T1000 (cell line): ENCODE data around the gene KCNJ5.

Experiments used
- DNase-seq: peaks from one replicate; lab custom pipeline; 2025; ENCODE audit warnings: mixed read lengths; lab: John Stamatoyannopoulos, UW

KCNJ5 gene

DNA sequence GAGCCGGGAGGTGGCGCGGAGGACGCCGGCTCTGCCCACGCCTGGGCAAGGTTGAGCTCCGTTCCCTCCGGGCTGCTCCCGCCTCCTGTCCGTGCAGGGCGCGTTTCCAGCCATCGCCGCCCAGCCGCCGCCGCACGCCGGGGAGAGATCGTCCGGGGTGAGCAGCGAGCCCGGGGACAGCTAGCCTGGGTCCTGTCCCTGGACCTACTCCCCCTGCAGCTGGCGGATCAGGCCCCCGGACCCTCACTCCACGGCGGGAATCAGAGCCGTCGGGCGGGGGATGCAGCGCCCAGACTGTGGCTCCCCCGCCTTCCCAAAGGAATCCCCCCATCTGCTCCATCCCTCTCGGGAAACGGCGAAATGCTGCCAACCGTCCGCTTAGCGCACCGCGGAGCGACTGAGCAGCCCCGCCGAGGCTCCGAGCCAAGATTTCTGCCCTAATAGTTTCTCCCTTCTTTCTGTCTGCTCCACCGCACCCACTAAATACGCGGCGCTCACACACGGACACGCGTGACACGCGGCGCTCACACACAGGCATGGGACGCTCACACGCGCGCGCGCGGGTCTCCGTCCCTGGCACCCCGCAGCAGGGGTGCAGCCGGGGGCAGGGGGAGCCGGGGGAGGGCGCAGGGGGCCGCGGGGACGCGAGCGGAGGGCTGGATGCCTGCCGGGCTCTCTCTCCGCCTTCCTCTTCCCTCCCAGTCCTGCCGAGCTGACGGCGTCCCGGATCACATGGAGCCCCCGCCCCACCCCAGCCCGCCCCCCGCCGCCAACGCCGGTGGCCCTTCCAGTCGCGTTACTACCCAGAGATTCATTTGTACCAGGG is at the start of gene KCNJ5:
TSS of gene KCNJ5 (plus strand) at position 814 of the 826 bp plus-strand sequence. CDS start 19,918 bp downstream, outside the sequence.
- DNase-seq = no peak

DNA sequence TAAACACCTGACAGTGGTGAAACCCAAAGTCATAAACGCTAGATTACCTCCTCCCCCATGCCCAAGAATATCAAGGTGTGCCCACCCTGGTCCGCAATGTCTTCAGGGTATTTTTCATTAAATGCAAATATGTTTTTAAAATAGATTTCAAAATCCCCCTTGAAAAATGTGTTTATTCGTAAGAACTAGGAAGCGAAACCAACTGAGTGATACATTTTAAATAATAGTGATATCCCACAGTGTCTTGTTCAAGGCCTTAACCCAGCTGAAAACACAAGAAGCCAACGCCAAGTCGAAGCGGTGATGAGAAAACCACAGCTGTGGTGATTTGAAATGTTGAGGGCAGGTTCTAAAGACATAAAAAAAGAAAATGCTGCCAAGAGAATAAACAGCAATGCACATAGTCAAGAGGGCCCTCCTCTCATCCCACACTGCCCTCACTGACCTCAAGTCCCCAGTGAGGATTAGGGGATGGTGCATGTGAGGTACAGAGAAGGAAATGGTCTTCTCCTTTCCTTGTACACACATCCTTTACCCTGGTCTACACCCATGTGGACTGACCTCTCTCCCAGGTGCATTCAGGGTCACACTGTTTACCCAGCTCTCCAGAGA is 49.6 kb upstream of the KCNJ5 start:
- no peak for DNase-seq

DNA sequence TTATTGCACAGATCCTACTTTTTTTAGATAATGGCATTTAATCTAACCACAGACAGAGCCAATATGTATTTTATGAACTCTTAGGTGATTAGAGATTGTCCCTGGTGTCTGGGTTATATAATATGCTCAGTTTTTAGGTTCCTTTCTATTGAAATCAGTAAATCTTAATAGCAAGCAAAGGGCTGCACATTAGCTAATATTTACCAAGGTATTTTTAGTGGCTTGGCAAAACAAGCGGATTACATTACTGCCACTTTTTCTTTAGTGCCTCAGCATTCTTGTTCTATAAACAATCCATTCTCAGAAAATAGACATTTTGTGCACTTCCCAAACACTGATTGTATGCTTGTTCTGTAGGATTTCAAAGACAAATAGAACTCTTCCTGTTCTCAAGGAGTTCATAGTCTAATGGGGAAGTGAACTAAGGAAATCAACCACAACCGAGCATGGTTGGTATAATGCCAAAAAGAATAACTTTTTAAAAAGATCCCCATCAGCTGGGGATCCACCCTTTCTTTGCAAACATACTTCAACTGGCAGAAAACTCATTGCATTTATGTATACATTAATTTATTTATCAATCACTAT is 47.9 kb upstream of the KCNJ5 start:
- no peak for DNase-seq

DNA sequence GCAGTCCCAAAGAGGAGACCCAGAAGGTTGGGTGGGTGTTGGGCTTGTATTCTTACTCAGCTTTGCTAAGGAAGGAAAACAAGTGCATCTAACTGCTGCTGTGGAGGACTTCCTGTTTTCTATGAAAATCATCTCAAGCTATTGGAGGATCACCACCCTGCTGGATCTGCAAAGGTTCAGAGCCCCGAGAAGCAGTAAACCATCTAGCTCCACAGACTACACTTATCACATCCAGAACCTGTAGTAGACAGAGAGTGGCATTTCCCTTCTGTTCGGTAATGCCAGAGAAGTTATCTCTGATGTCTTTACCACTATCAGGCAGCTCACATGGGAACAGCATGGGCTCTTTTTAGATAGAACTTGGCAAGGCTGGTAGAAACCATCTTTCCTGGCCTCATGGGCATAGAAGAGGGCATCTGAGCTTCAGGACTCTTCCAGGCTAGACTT is 45.8 kb upstream of the KCNJ5 start:
- no peak for DNase-seq

DNA sequence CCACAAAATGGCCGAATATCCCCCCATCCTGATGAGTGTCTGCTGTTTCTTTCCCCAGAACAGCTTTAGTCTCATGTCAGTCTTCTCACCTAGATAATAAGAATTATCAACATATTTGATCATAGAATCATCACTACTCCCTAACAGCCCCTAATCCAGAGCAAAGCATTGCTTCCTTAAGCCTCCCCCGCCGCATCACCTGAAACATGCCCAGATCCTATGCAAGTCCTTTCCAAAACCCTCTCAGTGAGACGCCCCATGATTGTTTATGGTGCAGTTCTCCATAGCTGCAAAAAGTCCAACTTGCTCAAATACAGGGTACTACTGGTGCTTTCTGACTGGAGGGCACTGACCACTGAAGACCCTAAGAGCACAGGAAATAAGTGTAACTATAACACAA is 44.2 kb upstream of the KCNJ5 start:
- no peak for DNase-seq

DNA sequence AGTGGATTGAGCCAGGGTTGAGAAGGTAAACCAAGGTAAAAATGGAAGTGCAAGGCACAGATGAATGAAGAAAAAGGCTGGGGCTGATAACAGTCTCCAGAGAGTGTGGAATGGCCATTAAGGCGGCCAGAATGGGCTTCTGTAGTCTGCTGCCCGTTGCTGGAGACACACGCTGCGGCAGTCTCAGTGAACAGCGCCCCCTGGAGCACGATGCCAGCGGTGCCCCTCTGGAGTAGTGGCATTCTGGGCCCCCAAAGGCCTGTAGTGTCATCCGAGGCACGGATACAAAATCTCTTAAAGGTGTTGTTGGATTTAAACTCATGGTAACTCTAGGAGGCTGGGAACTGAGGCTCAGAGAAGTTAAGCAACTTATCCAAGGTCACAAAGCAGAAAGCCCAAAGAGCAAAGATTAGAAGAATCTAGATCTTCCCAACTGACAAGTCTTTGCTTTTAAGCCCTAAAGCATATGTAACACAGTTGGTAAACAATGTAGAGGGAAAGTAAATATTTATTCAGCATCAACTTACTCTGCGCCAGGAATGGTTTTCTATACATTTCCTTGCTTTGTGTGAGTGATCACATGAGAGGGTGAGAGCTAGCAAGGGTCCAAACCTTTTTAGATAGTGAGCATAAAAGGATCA is 42.2 kb upstream of the KCNJ5 start:
- no peak for DNase-seq

DNA sequence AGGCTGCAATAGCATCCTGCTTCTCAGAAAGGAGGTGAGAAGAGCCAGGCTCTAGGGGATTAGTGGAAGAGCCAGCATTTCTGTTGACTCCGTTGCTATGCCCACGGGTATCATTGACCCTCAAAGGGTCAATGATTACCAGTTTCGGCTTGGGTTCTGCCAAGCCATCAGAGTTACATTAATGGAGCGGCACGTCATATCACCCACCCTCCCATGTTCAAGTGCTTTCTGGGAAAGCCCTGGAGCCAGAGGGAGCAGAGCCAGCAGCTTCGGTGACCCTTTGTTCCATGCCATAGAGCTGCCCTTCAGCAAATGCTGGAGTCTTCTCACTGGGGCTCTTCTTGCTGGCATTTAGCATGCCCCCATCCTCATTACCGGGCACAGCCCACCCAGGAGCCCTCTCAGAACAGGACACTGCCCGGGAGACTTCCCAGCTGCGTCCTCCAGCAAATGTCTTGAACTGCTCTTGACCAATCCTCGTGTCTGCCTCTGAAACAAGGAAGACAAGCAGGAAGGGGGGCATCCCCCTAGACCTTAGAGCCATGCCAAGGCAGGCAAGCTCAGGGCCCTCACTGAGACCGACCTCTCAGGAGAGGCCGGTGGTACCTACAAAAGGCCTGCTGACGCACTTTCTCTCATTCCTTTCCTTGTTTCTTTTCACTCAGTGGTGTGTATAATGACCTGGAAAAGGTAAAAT is 38.7 kb upstream of the KCNJ5 start:
- no peak for DNase-seq

DNA sequence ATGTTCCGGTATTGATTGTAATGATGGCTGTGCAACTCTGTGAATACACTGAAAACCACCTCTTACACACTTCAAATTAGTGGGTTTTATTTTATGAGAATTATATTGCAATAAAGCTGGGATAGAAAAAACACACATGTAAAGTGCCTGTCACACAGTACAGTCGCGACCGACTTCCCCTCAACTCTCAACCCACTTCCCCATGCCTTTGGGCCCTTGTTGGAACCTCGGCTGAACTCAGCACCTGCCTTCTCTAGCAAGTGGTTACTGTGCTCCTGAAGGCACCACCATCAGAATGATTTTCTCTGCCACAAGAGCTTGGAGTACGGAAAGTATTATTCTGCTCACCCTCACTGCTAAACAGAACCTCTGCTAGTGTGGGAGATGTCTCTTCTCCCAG is 37.6 kb upstream of the KCNJ5 start:
- DNase-seq = no peak

DNA sequence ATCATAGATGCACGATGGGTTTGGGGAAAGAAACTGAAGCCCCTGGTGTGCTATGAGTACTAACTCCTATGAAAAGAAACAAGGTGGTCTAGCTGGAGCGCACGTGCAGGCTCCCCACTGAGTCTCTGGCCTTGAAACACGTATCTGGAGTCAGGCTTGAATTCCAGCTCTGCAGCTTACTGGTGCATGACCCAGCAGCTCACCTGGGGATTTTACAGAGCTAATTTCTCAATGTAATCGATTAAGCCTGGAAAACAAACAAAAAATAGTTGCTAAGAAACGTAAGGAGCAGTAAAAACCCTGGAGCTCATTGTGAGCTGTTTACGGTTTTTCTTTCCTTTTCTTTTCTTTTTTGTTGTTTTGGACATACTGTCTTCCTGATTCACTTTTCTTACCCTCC is 36.3 kb upstream of the KCNJ5 start:
- no peak for DNase-seq

DNA sequence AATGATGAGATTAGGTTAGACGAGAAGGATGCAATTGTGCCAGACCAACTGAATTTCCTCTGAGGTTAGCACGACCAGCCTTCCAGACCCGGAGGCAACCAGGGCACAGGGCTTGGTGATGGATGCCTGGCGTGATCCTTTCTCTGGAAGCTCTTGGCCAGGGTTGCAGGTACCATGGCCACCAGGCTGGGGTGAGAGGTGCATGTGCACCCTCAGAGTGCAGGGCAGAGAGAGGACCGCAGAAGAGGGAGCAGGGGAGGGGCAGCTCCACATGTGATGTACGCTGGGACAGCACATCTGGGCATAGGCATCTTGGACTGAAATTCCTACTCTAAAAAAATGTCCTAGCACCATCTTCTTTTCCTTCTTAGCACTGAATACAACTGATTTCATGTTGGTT is 34.9 kb upstream of the KCNJ5 start:
- DNase-seq = no peak

DNA sequence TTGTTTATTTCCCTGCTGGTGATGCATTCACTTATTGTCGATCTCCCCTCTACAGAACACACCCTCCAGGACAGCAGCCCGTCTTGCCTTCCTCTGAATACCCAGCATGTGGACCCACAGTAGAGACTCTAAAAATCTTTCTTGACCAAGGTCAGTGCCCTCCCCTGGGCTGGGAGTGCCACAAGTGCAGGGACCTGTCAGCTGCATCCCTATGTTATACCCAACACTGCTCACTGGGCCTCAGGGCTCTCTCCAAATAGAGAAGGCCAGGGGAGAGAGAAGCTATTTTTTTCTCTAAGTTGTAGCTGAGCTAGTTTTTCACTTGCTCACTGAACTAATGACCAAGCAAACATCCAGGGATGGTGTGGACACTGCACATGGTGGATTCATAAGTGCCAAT is 33.8 kb upstream of the KCNJ5 start:
- DNase-seq = no peak

DNA sequence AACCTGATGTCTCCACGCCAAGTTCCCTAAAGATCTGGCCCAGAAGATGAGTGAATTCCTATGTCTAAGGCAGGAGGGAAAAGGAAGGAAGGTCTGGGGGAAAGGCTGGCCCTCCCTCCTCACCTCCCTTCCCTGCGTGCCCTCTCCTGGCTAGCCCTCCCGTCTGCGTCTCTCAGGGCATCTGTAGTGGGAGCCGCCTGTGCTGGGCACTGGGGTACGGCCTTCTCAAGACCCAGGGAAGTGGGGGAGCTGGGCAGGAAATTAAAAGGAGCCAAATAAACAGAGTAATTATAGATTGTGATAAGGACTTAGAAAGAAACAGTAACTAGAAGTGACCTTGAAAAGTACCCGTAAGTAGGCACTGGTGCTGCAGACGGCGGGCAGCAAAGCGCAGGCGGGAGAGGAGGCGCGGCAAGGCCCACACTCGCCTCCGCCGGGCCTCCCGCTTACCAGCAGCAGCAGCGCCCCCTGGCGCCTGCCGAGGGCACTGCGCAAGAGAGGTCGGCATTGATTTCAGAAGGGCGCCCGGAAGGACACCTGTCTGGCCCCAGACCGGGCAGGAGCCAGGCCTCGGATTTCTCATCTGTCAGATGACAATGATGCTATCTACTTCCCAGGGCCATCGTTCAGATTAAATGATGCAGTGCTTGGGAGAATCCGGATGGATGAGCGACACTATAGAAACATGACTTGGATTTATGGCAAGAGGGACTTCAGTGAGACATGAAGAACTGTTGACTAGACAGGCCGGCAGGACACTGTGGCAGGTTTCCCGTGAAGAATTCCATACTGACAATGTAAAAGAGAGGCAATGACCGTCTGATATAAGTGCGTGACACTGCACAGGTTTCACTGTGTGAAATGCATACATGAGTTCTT is 31.4 kb upstream of the KCNJ5 start:
- no peak for DNase-seq

DNA sequence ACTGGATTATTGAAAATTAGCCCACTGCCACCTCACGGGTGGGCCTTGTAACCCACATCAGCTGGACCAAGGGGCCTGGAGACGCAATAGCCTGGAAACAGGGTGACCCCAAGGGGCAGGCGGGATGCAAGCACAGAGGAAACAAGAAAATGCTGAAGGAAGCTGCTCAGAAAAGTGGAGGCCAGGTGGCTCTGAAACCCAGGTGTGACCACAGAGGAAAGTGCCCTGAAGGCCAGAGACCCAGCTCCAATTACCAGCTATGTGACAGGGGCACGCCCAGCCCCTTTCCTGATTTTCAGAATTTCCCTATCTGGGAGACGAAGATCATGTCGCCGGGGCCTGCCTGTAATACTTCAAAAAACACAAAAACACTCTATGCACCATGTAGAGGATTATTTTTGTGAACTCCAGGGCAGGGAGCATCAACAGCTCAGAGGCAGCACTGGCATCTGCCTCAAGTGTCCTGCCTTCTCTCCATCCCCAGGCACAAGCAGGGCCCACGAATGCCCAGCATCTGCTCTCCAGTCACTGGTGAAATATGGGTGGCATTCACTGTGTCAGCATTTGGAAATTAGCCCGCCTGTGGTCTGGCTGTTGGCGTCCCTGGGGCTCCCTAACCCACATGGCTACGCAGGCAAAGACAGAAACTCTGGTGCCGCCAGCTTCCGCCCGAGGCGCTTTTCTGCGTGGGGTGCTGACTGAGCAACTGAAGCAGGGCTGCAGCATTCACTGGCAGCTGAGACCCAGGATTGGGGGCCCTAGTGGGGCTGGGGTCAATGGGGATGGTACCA is 30.4 kb upstream of the KCNJ5 start:
- DNase-seq = peak; percentile 74

DNA sequence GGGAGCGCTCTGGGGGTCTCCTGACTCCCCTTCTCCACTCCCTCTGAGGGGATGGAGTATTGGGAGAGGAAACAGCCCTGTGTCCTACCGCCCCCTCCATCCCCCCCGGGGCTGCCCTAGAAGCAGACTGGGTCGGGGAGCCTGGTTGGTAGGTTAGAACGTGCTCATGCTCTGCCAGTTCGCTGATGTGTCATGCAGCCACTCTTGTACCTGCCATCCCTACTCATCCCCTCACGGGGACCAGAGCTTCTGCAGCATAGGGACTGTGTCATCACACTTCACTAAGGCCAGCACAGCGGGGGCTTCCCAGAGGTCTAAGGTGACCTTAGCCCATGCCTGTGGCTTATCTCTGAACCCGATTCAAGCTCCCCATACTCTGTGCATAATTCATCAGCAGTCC is 28.8 kb upstream of the KCNJ5 start:
- DNase-seq = no peak

DNA sequence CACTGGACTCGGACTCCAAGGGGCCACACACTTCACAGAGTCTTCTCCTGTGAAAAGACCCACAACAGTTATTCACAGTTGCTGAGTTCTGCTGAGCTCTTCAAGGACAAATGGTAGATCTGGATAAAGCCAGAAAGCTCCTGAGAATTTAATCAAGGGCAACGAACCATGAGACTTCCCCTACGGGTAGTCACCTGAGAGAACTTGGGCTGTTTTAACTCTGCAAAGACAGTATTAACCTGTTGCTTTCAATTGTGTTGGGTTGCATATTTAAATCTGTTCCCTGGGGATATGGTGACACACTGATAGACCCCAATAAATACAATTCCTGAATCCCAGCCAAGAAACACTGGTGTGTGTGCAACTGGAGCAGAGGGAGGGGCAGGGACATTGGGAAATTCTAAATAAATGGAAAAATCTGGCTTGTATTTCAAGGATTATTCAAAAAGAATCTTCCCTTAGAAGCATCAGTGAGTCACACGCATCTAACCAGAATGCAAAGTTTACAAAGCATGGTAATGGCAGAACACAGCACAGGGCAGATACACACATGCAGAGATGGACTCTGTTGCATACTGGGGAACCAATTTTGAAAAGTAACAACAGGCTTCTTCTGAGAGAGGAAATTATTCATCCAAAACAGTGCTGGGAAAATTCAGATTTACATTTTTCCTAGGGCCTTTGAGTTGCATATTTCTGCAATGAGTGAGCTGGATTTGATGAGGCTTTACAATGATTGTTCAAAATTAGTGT is 28.1 kb upstream of the KCNJ5 start:
- peak; percentile 18 for DNase-seq

DNA sequence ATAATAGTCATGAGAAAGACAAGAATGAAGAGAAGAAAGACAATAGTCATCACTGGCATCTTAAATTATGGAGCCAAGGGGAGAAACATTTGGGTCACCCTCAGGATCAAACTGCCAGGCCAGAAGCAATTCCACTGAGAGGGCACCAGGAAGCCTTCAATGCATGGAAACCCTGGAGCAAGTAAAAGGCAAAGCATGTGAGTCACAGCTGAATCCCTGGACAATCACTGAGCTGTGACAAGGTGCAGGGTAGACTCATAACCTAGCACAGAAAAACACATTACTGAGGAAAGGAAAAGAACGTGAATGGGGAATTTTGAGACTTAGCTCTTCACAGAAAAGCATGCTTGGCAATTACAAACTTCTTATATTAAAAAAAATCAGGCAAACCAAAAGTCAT is 25.7 kb upstream of the KCNJ5 start:
- DNase-seq = no peak

DNA sequence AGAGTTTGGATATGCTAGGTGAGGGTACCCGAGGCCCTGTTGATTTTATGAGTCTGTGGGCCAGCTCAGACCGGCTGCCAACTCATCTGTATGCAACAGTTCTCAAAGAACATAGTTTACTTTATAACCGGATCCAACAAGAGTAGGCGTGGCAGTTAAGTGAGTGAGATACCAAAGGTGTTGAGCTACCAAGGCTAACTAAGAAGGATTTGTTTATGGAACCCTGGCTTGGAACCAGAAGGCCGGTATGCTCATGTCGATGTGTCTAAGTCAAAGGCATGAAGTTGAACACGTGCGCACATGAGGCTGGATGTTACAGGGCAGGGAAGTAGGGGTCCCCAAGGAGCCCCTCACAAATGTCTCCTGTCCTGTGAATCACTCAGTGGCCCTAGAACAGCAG is 23.9 kb upstream of the KCNJ5 start, which contains the start of gene KCNJ1:
TSS of gene KCNJ1 (minus strand) at position 20 of the 400 bp plus-strand sequence. CDS start 27,053 bp downstream, outside the sequence.
- DNase-seq = no peak

DNA sequence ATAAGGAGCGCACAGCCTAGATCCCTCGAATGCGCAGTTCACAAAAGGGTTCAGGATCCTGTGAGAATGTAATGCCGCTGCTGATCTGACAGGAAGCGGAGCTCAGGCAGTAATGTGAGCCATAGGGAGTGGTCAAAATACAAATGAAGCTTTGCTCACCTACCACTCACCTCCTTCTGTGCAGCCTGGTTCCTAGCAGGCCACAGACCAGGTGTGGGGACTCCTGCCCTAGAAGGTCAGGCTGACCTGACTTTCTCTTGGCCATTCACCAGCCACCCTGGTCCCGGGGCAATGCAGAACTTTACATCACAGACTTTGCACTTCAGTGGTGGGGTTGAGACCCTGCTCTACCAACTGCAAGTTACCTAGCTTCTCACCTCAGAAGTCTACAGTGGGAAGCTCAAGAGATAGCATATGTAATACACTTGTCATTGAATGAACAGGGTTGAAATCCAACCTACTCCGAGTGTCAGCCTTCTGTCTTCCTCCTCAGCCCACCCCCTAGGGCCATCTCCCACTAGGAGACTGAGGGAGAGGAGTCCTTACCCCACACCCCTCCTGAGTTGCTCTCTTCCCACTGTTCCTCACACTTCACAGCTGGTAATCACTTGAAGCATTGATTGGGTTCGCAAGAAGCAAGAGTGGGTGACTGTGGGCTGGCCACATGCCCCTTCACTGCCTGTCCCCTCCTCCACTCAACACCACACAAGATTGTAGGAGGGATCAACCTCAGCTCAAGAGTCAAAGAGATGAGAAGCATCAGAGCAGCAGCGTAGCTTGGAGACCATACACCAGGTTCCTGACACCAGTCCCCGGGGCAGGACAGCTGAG is 22.1 kb upstream of the KCNJ5 start:
- DNase-seq = no peak
